ENCODE measurements around the gene PCDHA1.

Gene PCDHA1

GRCh38 chr5:141051521-141051866 is 265.6 kb downstream of the PCDHA1 start:
- DNase-seq: no peak
